ENCODE data around the gene PLEKHM3. TPM values are rescaled to one million over a fixed set of nuclear protein-coding genes. Genes with fewer than 3 reads are reported as not detected.

Gene PLEKHM3
- total and polyA plus RNA-seq, 2 of the 13 experiments (the other 11 are each of a cell fraction or from before 2014, with no cell fraction given), result 4.5 to 4.7 TPM

GRCh38 chr2:208013285-208014178, 11.8 kb downstream of the PLEKHM3 start (continued):
- peak; percentile 83; the same call in 1 of the 2 replicates for TF ChIP-seq ZNF609 (CRISPR knock-in tag; IDR thresholded peaks at IDR 0.05; ENCODE audit: borderline replicate concordance)
- TF ChIP-seq ASH2L (IDR thresholded peaks at IDR 0.05; ENCODE audit: insufficient read length, low read depth, low read length), result peak; percentile 44
- TF ChIP-seq ZNF251 (CRISPR knock-in tag; IDR thresholded peaks at IDR 0.05), result no peak
- TF ChIP-seq ZNF891 (CRISPR knock-in tag; IDR thresholded peaks at IDR 0.05), result no peak
- no peak for TF ChIP-seq ATF7-NPFF (CRISPR knock-in tag; IDR thresholded peaks at IDR 0.05; ENCODE audit: low read depth)
- TF ChIP-seq FOXP4 (CRISPR knock-in tag; IDR thresholded peaks at IDR 0.05), result peak; percentile 83
- TF ChIP-seq HMG20A (CRISPR knock-in tag; IDR thresholded peaks at IDR 0.05; ENCODE audit: borderline replicate concordance), result peak; percentile 90
- TF ChIP-seq SIN3A (IDR thresholded peaks at IDR 0.05; ENCODE audit: borderline replicate concordance, low read depth, low read length), result no peak
- TF ChIP-seq ZNF350 (CRISPR knock-in tag; IDR thresholded peaks at IDR 0.05; ENCODE audit: borderline replicate concordance, low read depth), result no peak; the same call in 1 of the 2 replicates
- TF ChIP-seq RXRA (CRISPR knock-in tag; IDR thresholded peaks at IDR 0.05), result peak; percentile 45; the same call in 1 of the 2 replicates
- TF ChIP-seq ZNF670 (CRISPR knock-in tag; IDR thresholded peaks at IDR 0.05; ENCODE audit: borderline replicate concordance), result 0 out of 2 replicates have a peak, but pooled peaks have one; percentile 19
- no peak for TF ChIP-seq FOXP1 (IDR thresholded peaks at IDR 0.05)
- TF ChIP-seq FOXP1 (CRISPR knock-in tag; IDR thresholded peaks at IDR 0.05), result peak; percentile 75
- TF ChIP-seq NR2F1 (CRISPR knock-in tag; IDR thresholded peaks at IDR 0.05), result peak; percentile 36 to 79
- no peak for TF ChIP-seq ZNF558 (CRISPR knock-in tag; IDR thresholded peaks at IDR 0.05; ENCODE audit: borderline replicate concordance)
- no peak for TF ChIP-seq HDAC1 (CRISPR knock-in tag; IDR thresholded peaks at IDR 0.05)
- peak; percentile 89 for TF ChIP-seq ARID5B (CRISPR knock-in tag; IDR thresholded peaks at IDR 0.05)
- TF ChIP-seq SOX6 (IDR thresholded peaks at IDR 0.05), result no peak
- TF ChIP-seq SOX6 (CRISPR knock-in tag; IDR thresholded peaks at IDR 0.05), result peak; percentile 89

All from HepG2 (cell line).